Activated gamma-delta T cell (primary cell): ENCODE measurements around the gene MRGPRF.

ENCODE experiments used
- DNase-seq: peaks from one replicate; lab custom pipeline; 2025; lab: John Stamatoyannopoulos, UW

The MRGPRF gene

DNA sequence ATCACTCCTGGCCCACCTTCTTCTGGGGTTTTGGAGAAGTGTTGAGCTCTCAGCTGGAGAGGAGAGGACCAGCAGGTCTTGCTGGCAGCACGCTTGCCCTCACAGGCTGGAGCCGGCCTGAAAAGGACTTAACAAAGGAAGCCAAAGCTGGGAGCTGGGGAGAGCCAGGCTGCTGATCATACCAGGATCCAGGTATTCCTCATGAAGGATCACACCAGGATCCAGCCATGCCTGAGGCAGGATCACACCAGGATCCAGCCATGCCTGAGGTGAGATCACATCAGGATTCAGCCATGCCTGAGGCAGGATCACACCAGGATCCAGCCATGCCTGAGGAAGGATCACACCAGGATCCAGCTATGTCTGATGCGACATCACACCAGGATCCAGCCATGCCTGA lies 49.3 kb downstream of the MRGPRF start:
- DNase-seq: no peak

DNA sequence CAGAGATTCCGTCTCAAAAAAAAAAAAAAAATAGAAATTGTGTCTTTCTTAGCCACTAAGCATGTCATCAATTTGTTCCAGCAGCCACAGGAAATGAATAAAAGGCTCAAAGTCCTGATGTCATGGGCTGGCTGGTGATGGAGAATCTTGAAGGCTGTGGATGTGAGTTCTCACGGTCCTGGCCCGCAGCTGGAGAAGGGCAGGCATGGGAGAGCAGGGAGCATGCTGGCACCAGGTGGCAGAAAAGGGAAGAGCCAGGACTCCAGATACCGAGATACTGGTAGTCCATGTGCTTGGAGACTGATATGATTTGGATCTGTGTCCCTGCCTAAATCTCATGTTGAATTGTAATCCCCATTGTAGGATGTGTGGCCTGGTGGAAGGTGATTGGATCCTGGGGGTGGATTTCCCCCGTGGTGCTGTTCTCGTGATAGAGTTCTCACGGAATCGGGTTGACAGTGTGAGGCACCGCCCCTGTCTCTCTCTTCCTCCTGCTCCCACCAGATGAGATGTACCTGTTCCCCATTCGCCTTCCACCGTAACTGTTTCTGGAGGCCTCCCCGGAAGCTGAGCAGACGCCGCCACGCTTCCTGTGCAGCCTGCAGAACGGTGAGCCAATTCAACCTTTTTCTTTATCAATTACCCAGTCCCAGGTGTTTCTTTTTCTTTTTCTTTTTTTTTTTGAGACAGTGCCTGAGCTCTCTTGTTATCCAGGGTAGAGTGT lies 50.4 kb downstream of the MRGPRF start:
- DNase-seq: no peak

DNA sequence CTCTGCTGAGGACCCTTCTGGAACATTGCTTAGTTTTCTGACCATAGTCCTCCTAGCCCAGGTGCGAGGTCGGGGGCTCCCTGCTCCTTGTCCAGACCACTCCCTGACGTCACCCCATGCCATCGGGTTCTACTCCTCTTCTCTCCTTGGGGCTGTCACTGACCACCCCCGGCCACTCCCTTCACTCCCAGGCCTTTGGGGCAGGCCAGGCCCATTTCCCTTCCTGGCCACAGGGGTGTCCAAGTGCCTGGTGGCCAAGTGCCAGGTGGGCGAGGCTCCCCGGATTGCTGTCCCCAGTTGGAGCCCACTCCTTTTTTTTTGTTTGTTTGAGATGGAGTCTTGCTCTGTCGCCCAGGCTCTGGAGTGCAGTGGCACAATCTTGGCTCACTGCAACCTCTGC lies 51.8 kb downstream of the MRGPRF start:
- no peak for DNase-seq

DNA sequence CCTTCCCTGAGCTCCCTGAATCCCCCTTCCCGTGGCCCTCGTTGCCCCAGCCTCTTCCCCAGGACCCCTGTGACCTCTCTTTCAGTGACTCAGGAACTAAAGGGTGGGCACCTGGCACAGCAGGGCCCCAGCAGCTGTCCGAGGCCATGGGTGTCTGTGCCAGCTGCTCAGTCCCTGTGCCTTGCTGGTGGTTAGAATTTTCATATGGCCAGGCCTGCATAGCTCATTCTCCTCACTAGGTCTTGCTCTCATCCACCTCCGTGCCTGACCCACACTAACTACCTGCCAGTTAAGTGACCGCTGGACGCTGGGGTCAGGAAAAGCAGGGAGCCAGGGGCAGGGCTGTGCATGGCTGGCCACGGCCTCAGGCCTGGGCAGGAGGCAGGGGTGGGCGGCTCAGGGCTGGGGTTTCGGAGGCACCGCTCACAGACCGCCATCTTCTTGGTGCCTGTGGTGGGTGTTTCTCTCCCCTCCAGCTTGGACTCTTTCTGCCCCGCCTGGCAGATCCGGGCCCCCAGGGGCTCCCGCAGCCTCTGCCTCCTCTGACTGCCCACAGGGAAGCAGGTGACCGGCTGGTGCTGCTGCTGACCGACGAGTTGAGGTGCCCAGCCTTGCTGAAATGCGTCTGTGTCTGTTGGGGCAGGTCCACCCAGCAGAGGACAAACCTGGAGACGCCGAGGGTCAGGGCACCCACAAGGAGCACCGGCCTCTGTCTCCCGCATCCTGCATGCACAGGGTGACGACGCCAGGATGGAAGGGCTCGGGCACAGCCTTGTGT lies 52.6 kb downstream of the MRGPRF start:
- DNase-seq: no peak

DNA sequence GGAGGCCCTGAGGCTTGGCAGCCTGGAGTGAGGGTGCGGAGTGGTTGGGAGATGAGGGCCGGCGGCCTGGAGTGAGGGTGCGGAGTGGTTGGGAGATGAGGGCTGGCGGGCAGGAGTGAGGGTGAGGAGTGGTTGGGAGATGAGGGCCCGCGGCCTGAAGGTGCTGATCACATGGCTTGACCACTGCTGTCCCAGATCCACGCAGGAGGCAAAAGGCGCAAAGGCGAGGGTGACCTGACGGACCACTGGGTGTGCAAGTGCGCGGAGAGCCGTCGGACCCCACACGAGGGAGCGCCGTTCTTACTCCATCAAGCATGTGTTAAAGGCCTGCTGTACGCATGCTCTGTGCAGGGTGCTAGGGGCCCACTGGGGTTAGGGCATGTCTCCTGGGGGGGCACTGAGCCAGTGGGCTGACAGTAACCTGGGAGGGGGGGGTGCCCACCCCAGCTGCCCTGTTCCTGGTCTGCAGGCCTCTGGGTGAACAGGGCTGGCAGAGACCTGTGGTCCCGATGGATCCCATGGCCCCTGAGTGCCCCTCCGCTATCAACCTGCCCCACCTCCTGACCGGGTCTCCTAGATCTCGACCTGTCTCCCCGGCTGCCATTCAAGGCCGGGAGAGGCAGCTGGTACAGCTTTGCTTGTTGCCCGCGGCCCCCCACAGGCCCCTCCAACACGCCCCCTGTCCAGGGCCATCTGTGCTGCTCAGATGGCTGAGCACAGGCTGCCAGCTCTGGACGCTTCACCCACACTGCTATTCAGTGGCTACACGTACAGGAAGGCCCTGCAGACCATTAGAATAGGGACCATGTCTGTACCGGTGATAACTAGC lies 53.4 kb downstream of the MRGPRF start:
- no peak for DNase-seq

DNA sequence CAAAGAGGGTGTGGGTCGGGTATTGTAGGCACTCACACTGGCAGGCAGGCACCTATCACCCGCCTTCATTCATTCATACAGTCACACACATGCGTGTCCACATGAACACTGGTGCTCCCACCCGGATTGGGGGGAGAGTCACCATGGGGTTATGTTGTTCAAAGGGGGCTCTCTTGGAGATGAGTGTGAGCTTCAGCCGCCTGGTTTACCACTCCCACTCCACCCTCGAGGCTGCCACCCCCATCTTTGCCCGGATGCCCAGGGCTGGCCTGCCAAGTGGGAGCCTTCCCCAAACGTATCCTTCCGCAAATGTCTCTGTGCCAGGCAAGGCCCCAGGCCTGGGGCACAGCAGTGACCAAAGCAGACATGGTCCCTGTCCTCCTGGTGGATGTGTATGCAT lies 54.8 kb downstream of the MRGPRF start:
- no peak for DNase-seq

DNA sequence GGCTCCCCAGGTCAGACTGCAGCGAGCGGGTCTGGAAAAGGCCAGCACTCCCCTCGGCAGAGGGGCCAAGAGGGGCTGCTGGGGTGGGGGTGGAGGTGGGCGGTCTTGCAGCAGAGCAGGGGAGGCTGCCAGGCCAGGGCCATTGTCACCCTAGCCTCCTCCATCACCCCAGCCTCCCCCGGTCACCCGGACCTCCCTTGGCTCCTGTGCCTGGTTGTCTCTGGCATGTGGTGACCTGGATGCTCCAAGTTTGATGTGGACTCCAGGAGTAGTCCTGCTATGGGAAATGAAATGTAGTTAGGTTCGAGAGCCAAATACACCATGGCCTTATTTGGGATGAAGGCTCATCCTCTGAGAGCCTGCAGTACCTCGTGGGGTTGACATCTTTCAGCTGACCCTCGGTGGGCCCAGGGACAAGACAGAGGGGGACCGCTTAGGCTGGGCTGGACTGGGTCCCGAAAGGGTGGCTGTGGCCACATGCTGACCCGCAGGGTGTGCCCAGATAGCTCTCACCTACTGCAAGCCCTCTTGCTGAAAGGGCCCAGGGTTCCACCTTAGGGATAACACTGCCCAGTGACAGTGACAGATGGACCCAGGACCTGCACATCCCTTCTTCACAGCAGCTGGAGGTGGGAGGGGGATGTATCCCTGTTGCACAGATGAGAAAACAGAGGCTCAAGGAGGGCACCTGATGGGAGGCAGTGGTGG lies 56.3 kb downstream of the MRGPRF start:
- DNase-seq: no peak

DNA sequence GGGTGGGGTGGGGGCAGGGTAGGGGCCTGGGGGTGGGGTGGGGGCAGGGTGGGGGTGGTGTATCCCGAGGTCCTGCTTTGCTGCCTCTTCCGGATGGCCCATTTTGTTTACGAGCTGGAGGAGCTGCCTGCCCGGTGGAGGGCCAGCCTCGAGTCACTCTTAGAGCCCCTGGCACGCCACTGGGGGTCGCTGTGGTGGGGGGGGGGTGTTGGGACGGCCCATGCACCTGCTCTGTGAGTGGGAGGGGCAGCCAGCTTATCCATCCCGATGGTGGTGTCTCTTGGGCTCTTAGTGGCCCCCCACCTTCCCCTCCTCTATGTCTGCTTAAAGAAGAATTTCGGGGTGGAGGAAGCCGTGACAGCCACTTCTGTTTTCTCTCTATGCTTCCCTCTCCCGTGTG lies 56.9 kb downstream of the MRGPRF start:
- DNase-seq: no peak

DNA sequence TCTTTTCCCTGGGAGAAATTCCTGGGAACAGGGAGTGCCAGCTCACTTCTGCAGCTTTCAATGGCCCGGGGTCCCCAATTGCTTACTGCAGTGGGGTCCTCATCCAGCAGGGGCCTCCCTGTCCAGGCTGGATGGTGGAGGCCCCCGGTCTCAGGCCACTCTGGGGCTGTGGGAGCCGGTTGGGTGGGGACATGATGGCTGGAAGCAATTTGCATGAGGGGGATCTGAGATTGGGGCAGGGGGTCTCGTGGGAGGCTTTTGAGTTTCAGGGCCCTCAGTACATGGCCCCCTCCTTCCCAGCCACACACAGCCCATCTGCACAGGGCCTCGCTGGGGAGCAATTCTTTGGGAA lies 57.5 kb downstream of the MRGPRF start:
- DNase-seq: no peak

DNA sequence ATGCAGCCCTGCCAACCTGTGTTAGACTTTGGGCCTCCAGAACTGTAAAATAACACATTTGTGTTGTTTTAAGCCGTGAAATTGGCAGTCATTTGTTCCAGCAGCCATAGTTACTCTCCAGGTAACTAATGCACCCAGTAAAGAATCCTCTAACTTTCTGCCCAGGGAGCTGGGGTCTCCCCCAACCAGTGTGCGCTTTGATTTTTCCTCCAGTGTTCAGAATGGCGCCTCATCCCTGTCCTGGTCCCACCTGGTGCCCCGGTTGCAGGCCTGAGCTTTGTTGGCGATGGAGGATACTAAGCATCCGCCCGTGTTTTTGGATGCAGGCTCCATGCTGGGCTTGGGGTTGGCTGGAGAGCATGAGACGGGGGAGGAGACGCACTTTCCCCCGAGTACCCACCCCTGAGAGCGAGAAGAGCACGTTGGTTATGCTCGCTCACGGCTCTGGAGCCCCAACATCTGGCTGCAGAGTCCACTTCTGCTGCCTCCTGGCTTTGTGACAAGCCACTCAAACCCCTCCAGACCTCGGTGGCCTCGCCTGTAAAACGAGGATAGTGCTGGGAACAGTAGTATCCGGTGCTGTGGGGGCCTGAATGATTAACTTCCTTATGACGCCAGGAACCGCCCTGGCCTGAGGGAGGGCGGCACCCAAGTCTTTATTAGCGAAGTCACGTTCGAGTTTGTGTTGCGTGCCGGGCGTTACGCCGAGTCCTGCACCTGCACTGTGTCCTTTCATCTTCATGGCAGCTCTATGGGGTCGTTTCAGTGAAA lies 58.0 kb downstream of the MRGPRF start:
- DNase-seq: no peak
